NB4 (cell line): Measurements from ENCODE around the gene TAF5L.

Experiments used
- MYC ChIP-seq: IDR thresholded peaks from 2 replicates; pipeline ENCODE4 v1.6.1; 2011; ENCODE audit warnings: low read depth, low read length
- POLR2A ChIP-seq: IDR thresholded peaks from 2 replicates; pipeline ENCODE4 v1.6.1; 2011; ENCODE audit warnings: mild to moderate bottlenecking; ENCODE audit not compliant: insufficient read length; ENCODE audit errors: extremely low read depth
- TF ChIP-seq, protein P1 (sequence below): IDR thresholded peaks from one replicate; pipeline ENCODE4 v1.5.1; 2012; ENCODE audit warnings: low read depth, low read length
- TF ChIP-seq, protein P2 (sequence below): IDR thresholded peaks from 2 replicates; pipeline ENCODE4 v1.6.1; 2011; ENCODE audit warnings: low read depth, low read length

DNA sequence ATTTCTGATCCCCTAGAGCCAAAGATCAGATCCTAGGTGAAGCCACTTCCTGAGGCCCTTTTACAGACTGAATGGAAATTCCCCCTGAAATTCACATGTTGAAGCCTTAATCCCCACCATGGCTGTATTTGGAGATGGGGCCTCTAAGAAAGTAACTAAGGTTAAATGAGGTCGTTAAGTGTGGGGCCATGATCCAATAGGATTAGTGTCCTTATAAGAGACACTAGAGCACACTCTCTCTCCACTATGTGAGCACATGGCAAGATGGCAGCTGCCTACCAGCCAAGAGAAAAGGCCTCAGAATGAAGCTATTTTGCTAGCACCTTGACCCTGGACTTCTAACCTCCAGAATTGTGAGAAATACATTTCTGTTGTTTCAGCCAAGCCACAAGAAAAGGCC, 81.3 kb downstream of the TAF5L start:
- TF ChIP-seq, protein P1, sequence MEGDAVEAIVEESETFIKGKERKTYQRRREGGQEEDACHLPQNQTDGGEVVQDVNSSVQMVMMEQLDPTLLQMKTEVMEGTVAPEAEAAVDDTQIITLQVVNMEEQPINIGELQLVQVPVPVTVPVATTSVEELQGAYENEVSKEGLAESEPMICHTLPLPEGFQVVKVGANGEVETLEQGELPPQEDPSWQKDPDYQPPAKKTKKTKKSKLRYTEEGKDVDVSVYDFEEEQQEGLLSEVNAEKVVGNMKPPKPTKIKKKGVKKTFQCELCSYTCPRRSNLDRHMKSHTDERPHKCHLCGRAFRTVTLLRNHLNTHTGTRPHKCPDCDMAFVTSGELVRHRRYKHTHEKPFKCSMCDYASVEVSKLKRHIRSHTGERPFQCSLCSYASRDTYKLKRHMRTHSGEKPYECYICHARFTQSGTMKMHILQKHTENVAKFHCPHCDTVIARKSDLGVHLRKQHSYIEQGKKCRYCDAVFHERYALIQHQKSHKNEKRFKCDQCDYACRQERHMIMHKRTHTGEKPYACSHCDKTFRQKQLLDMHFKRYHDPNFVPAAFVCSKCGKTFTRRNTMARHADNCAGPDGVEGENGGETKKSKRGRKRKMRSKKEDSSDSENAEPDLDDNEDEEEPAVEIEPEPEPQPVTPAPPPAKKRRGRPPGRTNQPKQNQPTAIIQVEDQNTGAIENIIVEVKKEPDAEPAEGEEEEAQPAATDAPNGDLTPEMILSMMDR = no peak
- no peak for TF ChIP-seq POLR2A
- TF ChIP-seq, protein P2, sequence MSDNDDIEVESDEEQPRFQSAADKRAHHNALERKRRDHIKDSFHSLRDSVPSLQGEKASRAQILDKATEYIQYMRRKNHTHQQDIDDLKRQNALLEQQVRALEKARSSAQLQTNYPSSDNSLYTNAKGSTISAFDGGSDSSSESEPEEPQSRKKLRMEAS = 0 out of 2 replicates have a peak, but pooled peaks have one; percentile 16
- no peak for TF ChIP-seq MYC
